DLD1 (cell line): ENCODE results near the gene MON1B.

Source experiments
- in situ Hi-C: cut with HindIII; loops from 2 replicates; pipeline ENCODE4 v1.10.0; 2017; ENCODE audit warnings: low sequenced_read_pairs

Gene MON1B

GRCh38 chr16:77238593-77238992 is 47.6 kb downstream of the MON1B start:
- in situ Hi-C loops: loop anchor here (5.0 to 25.0 kb wide), 2 partner anchors 299 to 349 kb away; no protein-coding TSS in a partner anchor

- in situ Hi-C loops: loop anchor here (25.0 kb wide), 1 partner anchor 295 kb away; no protein-coding TSS in a partner anchor
Measured at GRCh38 chr16:77242471-77242870, 51.5 kb downstream of the MON1B start.

- in situ Hi-C loops: loop anchor here (25.0 kb wide), 1 partner anchor 291 kb away; no protein-coding TSS in a partner anchor
Measured at GRCh38 chr16:77246150-77246549, 55.2 kb downstream of the MON1B start.

GRCh38 chr16:77250400-77250799 is 59.4 kb downstream of the MON1B start:
- in situ Hi-C loops: no loop called here
